ENCODE measurements around the gene FOXN3. TPM values are rescaled to one million over a fixed set of nuclear protein-coding genes. Genes with fewer than 3 reads are reported as not detected.

FOXN3 gene
- total and polyA plus RNA-seq, 2 donors (not counting 3 experiments of a cell fraction or from before 2014, with no cell fraction given) = 16.9 to 41.8 TPM

DNA sequence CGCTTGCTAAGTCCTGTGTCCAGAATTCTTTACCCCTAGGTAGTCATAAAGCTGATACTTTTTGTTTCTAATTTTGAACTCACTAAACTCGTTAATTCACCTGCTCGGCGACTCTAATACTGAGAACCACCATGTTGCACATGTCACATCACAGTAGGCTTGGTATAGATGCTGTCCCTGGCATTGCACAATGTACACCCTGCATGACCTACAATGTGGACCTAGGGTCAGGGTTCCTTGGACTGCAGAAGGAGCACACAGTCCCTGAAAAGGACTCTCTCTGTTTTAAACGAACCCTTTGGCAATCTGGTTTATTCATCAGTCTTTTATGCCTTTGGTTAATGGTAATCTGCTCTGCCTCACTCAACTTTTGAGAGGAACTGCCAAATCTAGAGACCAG is 272.4 kb downstream of the FOXN3 start:
- POLR2A ChIA-PET = no interaction called here
- Histone ChIP-seq H2AFZ (ENCODE audit: low read depth, low read length) (no peak overlapping the region), H3K36me3 (ENCODE audit: control insufficient read depth in 2 of 2, extremely low read depth in 1 of 2, insufficient read depth in 2 of 2, low read length in 2 of 2) (no peaks in the 10 kb centered on the region), H3K4me1 (ENCODE audit: control insufficient read depth, extremely low read depth, insufficient read depth, low read length) (no peaks in the 10 kb centered on the region), H3K9me3 (replicated peaks; ENCODE audit: control insufficient read depth, insufficient read depth, low read length) (no peaks in the 10 kb centered on the region), H3K79me2 (ENCODE audit: control insufficient read depth, insufficient read depth, low read length) (no peaks in the 10 kb centered on the region), H3K4me3 (replicated peaks in 1 of 3; ENCODE audit: insufficient read depth in 1 of 3, low read depth in 1 of 3, low read length in 3 of 3) (no peak overlapping the region), H3K27ac (ENCODE audit: insufficient read depth, low read depth, low read length) (no peak overlapping the region), H3K4me2 (ENCODE audit: insufficient read depth, low read length) (no peak overlapping the region), H3K9me1 (replicated peaks; ENCODE audit: control insufficient read depth, extremely low read depth, insufficient read depth, low read length) (no peaks in the 10 kb centered on the region), H3K27me3 (ENCODE audit: control insufficient read depth in 2 of 2, insufficient read depth in 2 of 2, low read length in 2 of 2) (peaks cover 7 to 13% of the 10 kb centered on the region in 2 experiments), H3K9ac (replicated peaks; ENCODE audit: extremely low read depth, insufficient read depth, low read length) (no peak overlapping the region), H4K20me1 (replicated peaks; ENCODE audit: control insufficient read depth, extremely low read depth, insufficient read depth, low read length) (no peaks in the 10 kb centered on the region)
- CTCF ChIA-PET = interaction anchor here (1.0 kb wide), 1 partner anchor 9 kb away, joined by 3 read pairs; no protein-coding TSS in a partner anchor
- BruUV-seq (replicated peaks) = no TSS peak
- TF ChIP-seq FOS (IDR thresholded peaks at IDR 0.05; ENCODE audit: borderline replicate concordance, insufficient read depth, low read length) = no peak
- TF ChIP-seq, protein P1, sequence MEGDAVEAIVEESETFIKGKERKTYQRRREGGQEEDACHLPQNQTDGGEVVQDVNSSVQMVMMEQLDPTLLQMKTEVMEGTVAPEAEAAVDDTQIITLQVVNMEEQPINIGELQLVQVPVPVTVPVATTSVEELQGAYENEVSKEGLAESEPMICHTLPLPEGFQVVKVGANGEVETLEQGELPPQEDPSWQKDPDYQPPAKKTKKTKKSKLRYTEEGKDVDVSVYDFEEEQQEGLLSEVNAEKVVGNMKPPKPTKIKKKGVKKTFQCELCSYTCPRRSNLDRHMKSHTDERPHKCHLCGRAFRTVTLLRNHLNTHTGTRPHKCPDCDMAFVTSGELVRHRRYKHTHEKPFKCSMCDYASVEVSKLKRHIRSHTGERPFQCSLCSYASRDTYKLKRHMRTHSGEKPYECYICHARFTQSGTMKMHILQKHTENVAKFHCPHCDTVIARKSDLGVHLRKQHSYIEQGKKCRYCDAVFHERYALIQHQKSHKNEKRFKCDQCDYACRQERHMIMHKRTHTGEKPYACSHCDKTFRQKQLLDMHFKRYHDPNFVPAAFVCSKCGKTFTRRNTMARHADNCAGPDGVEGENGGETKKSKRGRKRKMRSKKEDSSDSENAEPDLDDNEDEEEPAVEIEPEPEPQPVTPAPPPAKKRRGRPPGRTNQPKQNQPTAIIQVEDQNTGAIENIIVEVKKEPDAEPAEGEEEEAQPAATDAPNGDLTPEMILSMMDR (IDR thresholded peaks at IDR 0.05; ENCODE audit: extremely low read depth in 1 of 2, insufficient read depth in 1 of 2, low read depth in 1 of 2, low read length in 2 of 2) = no peak
- TF ChIP-seq, protein P2, sequence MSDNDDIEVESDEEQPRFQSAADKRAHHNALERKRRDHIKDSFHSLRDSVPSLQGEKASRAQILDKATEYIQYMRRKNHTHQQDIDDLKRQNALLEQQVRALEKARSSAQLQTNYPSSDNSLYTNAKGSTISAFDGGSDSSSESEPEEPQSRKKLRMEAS (IDR thresholded peaks at IDR 0.05; ENCODE audit: insufficient read depth, insufficient read length) = no peak
- no peak for TF ChIP-seq EZH2 (IDR thresholded peaks at IDR 0.05; ENCODE audit: borderline replicate concordance, low read depth, low read length, severe bottlenecking)
- TF ChIP-seq JUN (IDR thresholded peaks at IDR 0.05; ENCODE audit: borderline replicate concordance, insufficient read depth, insufficient read length, low read depth) = no peak
- no peak for TF ChIP-seq GATA2 (IDR thresholded peaks at IDR 0.05; ENCODE audit: insufficient read depth, insufficient read length, low read depth, low read length)
- TF ChIP-seq POLR2A (IDR thresholded peaks at IDR 0.05; ENCODE audit: low read depth, low read length) = no peak
- TF ChIP-seq POLR2AphosphoS5 (IDR thresholded peaks at IDR 0.05; ENCODE audit: insufficient read depth, low read depth, low read length) = no peak
- no peak for TF ChIP-seq MYC (IDR thresholded peaks at IDR 0.05; ENCODE audit: low read depth, low read length)
- DNase-seq (ENCODE audit: low read depth, low spot score) (no peak), FAIRE-seq (no peak)
- dilution Hi-C loops (cut with MboI; ENCODE audit: extremely low pct_ligation_motif_present, low sequenced_read_pairs) = no loop called here
- intact Hi-C loops (cut with micrococcal nuclease) = no loop called here
